LHCN-M2 (cell line): ENCODE results near the gene DIP2C. TPM values are rescaled to one million over a fixed set of nuclear protein-coding genes. Genes with fewer than 3 reads are reported as not detected.

Experiments
- DNase-seq: peaks from one replicate; pipeline ENCODE4 v3.0.0-alpha.2; 2012; ENCODE audit warnings: low read depth
- total RNA-seq: library from RNA; depleted of rRNA; stranded (reverse); fragments of >200 nt; gene quantifications from 2 replicates; pipeline ENCODE4 v1.2.3, GENCODE V29; 2014

Gene DIP2C
- total RNA-seq, 1 experiment from 2014 or later, result 4.9 TPM

- DNase-seq, result no peak
Measured at GRCh38 chr10:627032-627992, 62.2 kb downstream of the DIP2C start.

GRCh38 chr10:625751-626711 is 63.4 kb downstream of the DIP2C start:
- DNase-seq, result no peak

GRCh38 chr10:625333-625696 is 64.2 kb downstream of the DIP2C start:
- DNase-seq, result no peak

GRCh38 chr10:624605-625332 is 64.7 kb downstream of the DIP2C start:
- peak; percentile 84 for DNase-seq

GRCh38 chr10:624312-624604 is 65.2 kb downstream of the DIP2C start:
- DNase-seq, result no peak

GRCh38 chr10:623477-624311 is 65.8 kb downstream of the DIP2C start:
- DNase-seq, result no peak

GRCh38 chr10:623014-623413 is 66.5 kb downstream of the DIP2C start:
- DNase-seq, result no peak

- DNase-seq, result peak; percentile 34
Measured at GRCh38 chr10:621981-622740, 67.3 kb downstream of the DIP2C start.

GRCh38 chr10:621513-621912 is 68.0 kb downstream of the DIP2C start:
- no peak for DNase-seq

GRCh38 chr10:620971-621370 is 68.5 kb downstream of the DIP2C start:
- no peak for DNase-seq

GRCh38 chr10:620417-620816 is 69.1 kb downstream of the DIP2C start:
- no peak for DNase-seq

- DNase-seq, result no peak
Measured at GRCh38 chr10:619710-620109, 69.8 kb downstream of the DIP2C start.

- peak; percentile 83 for DNase-seq
Measured at GRCh38 chr10:618229-618989, 71.1 kb downstream of the DIP2C start.

- DNase-seq, result no peak
Measured at GRCh38 chr10:617471-617870, 72.0 kb downstream of the DIP2C start.

GRCh38 chr10:615583-616152 is 73.8 kb downstream of the DIP2C start:
- peak; percentile 85 for DNase-seq

GRCh38 chr10:614790-615582 is 74.5 kb downstream of the DIP2C start:
- no peak for DNase-seq

- no peak for DNase-seq
Measured at GRCh38 chr10:614139-614711, 75.2 kb downstream of the DIP2C start.
